Duodenal mucosa (tissue), 2 donors: ENCODE data around the gene SPATS2.
A peak's percentile ranks its signal among the peaks of the same experiment; 100 is the strongest.

Source experiments
- H3K27ac ChIP-seq: one replicate; pipeline ENCODE4 v1.7.0; 2013; ENCODE audit warnings: low read depth, low read length
- H3K27me3 ChIP-seq, 2 donors: one replicate each; pipeline ENCODE4 v1.7.0; 2013; ENCODE audit warnings: low read length in 2 of 2, control low read depth in 1 of 2; ENCODE audit not compliant: insufficient read depth in 2 of 2, control insufficient read depth in 1 of 2
- H3K36me3 ChIP-seq, 2 donors: one replicate each; pipeline ENCODE4 v1.7.0; 2013; ENCODE audit warnings: low read length in 2 of 2, control low read depth in 1 of 2; ENCODE audit not compliant: insufficient read depth in 2 of 2, control insufficient read depth in 1 of 2
- H3K4me1 ChIP-seq, 2 donors: one replicate each; pipeline ENCODE4 v1.7.0; 2013; ENCODE audit warnings: low read length in 2 of 2, control low read depth in 1 of 2; ENCODE audit not compliant: insufficient read depth in 2 of 2, control insufficient read depth in 1 of 2
- H3K4me3 ChIP-seq, 2 donors: one replicate each; pipeline ENCODE4 v1.7.0; 2013; ENCODE audit warnings: low read length in 2 of 2, low read depth in 1 of 2
- H3K9ac ChIP-seq, 2 donors: one replicate each; pipeline ENCODE4 v1.7.0; 2013; ENCODE audit warnings: low read length in 2 of 2, low read depth in 1 of 2
- H3K9me3 ChIP-seq, 2 donors: one replicate each; pipeline ENCODE4 v1.7.0; 2013; ENCODE audit warnings: low read length in 2 of 2, control low read depth in 1 of 2; ENCODE audit not compliant: control insufficient read depth in 1 of 2

The SPATS2 gene

DNA sequence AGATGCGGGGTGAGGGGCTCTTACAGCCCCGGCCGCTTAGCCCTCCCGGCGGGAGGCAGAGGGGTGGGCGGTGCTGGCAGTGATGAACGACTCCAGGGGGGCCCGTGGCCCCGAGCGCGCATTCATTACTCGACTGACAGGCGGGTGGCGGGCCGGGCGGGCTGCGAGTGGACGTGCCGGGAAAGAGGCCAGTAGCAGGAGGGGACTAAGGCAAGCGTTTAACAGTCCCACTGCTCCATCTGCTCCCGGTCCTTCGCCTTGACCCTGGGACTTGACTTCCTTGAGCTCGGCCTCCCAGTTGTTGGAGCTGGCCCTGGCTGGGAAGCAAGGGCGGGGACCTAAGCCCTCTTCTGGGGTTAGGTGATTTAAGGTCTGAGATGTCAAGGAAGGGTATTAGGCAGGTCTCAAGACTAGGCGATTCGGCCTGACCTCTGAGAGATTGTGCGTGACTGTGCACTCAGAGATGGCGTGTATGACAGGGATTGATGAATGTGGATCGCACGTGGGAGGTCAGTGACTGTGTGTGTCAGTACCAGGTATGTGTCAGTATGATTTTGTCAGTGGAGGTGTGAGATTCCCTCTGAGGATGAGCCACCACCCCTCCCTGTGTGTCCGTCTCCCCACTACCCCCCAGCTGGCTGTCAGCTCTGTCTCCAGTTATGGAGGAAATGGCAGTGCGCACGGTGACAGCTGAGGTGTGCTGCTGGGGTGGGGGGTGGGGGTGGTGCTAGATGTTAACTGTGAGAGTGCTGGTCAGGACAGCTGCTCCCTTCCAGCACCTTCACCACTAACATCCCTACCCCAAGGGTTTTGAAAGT lies 24.1 kb upstream of the SPATS2 start:
- peak overlapping the region in 1 of 2 donors; percentile 38 for H3K9ac ChIP-seq
- no peaks in the 10 kb centered on the region for H3K9me3 ChIP-seq
- peak overlapping the region; percentile 51 to 60 for H3K4me3 ChIP-seq
- peaks cover 37 to 44% of the 10 kb centered on the region in 2 donors for H3K27me3 ChIP-seq
- no peak overlapping the region for H3K27ac ChIP-seq
- peaks cover 51 to 59% of the 10 kb centered on the region in 2 donors for H3K4me1 ChIP-seq
- no peaks in the 10 kb centered on the region for H3K36me3 ChIP-seq

DNA sequence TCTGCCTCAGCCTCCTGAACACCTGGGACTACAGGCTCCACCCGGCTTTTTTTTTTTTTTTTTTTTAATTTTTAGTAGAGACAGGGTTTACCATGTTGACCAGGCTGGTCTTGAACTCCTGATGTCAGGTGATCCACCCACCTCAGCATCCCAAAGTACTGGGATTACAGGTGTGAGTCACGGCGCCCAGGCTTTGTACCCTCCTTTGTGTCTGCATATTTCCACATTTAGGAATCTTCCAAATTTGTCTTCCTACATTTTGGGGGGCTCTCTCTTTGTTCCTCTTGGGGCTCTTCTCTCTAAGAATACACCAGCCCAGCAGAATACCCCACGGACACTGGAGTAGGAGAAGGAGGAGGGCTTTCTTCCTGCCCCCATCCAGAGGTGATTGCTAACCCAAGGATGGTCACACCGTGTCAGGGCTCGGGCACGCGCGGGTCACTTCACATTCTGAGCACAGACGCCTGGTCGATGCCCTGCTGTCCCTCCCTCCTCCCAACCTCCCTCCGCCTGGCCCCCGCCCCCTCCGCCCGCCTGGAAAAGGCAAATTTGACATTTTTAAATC lies 22.7 kb upstream of the SPATS2 start:
- no peak overlapping the region for H3K4me3 ChIP-seq
- H3K4me1 ChIP-seq, result peaks cover 53 to 59% of the 10 kb centered on the region in 2 donors
- no peak overlapping the region for H3K27ac ChIP-seq
- peaks cover 36 to 40% of the 10 kb centered on the region in 2 donors for H3K27me3 ChIP-seq
- no peaks in the 10 kb centered on the region for H3K36me3 ChIP-seq
- no peak overlapping the region for H3K9ac ChIP-seq
- no peaks in the 10 kb centered on the region for H3K9me3 ChIP-seq

GRCh38 chr12:49345051-49345824 lies 22.0 kb upstream of the SPATS2 start:
- Histone ChIP-seq H3K36me3 (no peaks in the 10 kb centered on the region), H3K9me3 (no peaks in the 10 kb centered on the region), H3K4me3 (peak overlapping the region; percentile 59 to 73), H3K27me3 (peaks cover 36 to 40% of the 10 kb centered on the region in 2 donors), H3K27ac (no peak overlapping the region), H3K4me1 (peaks cover 51 to 56% of the 10 kb centered on the region in 2 donors), H3K9ac (no peak overlapping the region)

DNA sequence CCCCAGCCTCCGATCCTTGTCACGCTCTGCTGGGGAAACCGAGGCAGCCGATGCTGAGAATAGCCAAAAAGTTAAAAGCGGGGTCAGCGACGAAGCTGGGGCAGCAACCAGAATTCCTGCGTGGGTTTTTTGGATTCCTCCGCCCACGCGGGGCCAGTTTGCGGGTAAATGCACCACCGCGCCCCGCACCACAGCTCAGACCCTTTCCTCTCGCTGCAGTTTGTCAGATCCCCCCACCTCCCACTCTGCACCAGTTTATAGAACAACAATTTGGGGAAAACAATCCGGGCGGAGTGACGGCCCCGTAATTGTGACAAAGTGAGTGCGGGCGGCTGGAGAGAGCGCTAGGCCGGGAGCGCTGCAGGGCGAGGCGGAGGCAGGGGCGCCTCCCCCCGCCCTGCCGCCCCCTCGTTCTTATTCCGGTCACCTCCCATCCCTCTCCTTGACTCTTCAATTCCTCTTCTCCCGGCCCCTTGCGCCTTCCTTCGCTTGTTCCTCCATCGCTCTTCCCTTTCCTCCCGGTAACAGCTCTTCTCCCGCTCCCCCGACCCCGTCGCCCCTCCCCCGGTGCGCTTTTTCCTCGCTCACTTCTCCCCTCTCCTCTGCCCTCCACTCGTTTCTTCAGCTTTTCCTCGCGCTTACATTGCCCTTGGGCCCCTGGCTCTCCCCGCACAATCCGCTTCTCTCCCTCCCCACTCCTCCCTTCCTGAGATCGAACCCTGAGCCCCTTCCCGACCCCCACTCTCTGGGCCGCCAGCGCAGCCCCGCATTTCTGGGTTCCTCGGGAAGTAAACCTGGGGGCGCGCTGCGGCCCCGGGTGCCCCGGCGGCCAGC lies 21.2 kb upstream of the SPATS2 start:
- no peaks in the 10 kb centered on the region for H3K9me3 ChIP-seq
- peak overlapping the region; percentile 65 to 73 for H3K4me3 ChIP-seq
- peaks cover 51 to 56% of the 10 kb centered on the region in 2 donors for H3K4me1 ChIP-seq
- peaks cover 36 to 40% of the 10 kb centered on the region in 2 donors for H3K27me3 ChIP-seq
- H3K36me3 ChIP-seq, result peaks cover 0 to under 1% of the 10 kb centered on the region in 2 donors
- no peak overlapping the region for H3K9ac ChIP-seq
- no peak overlapping the region for H3K27ac ChIP-seq

GRCh38 chr12:49346659-49347310 lies 20.5 kb upstream of the SPATS2 start, which contains the start of gene DNAJC22:
TSS of gene DNAJC22 (plus strand) at chr12:49346888. CDS start at chr12:49348873, 1,985 bp downstream.
- Histone ChIP-seq H3K9ac (peak within 1 kb of the TSS; percentile 22 to 70), H3K27me3 (peaks cover 36 to 40% of the 10 kb centered on the region in 2 donors), H3K9me3 (no peaks in the 10 kb centered on the region), H3K36me3 (peaks cover 0 to 4% of the 10 kb centered on the region in 2 donors), H3K4me1 (peaks cover 51 to 56% of the 10 kb centered on the region in 2 donors), H3K27ac (no peak within 1 kb of the TSS), H3K4me3 (peak within 1 kb of the TSS; percentile 65 to 73)

DNA sequence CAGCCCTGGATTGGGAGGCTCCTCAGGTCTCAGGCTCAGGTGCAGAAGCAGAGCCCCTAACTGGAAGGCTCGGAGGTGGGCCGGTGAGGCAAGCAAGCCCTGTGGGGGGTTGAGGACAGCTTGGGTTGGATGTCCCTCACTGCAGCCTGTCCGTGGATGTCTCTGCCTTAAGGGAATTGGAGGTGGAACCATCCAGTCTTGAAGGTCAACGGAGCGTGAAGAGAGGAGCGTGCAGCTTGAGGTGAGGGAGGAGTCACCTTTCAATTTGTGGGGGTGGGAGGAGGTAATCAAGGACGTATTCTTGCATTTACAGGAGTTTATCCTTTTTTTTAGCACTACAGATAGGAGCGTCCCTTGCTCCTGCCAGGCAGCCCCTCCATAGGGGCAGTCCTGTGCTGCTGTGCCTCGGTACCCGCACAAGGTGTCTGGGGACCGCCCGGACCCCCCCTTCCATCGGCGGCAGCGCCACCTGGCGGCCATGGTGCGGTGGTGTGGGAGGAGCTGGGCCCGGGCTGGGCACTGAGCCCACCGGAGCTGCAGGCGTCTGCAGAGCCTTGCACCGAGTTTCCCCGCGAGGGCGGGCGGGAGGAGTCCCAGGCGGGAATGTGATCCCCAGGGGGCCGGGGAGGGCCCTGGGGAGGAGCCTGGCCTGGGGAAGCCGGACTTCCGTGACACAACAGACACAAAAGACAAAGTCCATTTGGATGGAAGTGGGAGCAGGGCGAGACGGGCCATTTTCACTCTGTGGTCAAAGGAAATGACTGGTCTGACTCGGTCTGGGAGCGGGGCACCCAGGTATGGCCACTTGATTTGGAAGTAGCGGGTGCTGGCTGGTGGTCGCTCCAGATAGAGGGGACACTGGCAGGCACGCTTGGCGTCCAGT lies 19.7 kb upstream of the SPATS2 start:
- Histone ChIP-seq H3K36me3 (peaks cover 0 to 4% of the 10 kb centered on the region in 2 donors), H3K4me1 (peaks cover 50 to 51% of the 10 kb centered on the region in 2 donors), H3K27me3 (peaks cover 36 to 40% of the 10 kb centered on the region in 2 donors), H3K4me3 (peak overlapping the region; percentile 65 to 73), H3K27ac (peak overlapping the region; percentile 36), H3K9ac (peak overlapping the region; percentile 70 to 88), H3K9me3 (no peaks in the 10 kb centered on the region)

DNA sequence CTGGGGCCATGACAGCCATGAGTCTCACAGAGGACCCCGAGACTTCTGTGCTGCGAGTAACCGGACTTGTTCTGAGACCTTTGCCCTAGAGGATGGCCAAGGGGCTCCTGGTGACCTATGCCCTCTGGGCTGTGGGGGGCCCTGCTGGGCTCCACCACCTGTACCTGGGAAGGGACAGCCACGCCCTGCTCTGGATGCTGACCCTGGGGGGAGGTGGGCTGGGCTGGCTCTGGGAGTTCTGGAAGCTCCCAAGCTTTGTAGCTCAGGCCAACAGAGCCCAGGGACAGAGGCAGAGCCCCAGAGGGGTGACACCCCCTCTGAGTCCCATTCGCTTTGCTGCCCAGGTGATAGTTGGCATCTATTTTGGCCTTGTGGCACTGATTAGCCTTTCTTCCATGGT lies 18.5 kb upstream of the SPATS2 start:
- H3K36me3 ChIP-seq, result peaks cover 0 to 4% of the 10 kb centered on the region in 2 donors
- peak overlapping the region; percentile 65 to 73 for H3K4me3 ChIP-seq
- peak overlapping the region; percentile 70 to 88 for H3K9ac ChIP-seq
- H3K9me3 ChIP-seq, result no peaks in the 10 kb centered on the region
- peaks cover 39 to 40% of the 10 kb centered on the region in 2 donors for H3K4me1 ChIP-seq
- H3K27ac ChIP-seq, result no peak overlapping the region
- H3K27me3 ChIP-seq, result peaks cover 29 to 33% of the 10 kb centered on the region in 2 donors

- H3K27me3 ChIP-seq, result peaks cover 25 to 29% of the 10 kb centered on the region in 2 donors
- H3K9ac ChIP-seq, result peak overlapping the region; percentile 30 to 88
- peaks cover 0 to 4% of the 10 kb centered on the region in 2 donors for H3K36me3 ChIP-seq
- H3K4me3 ChIP-seq, result peak overlapping the region; percentile 65 to 73
- no peaks in the 10 kb centered on the region for H3K9me3 ChIP-seq
- no peak overlapping the region for H3K27ac ChIP-seq
- peaks cover 34 to 38% of the 10 kb centered on the region in 2 donors for H3K4me1 ChIP-seq
Measured at GRCh38 chr12:49349266-49349665, 18.0 kb upstream of the SPATS2 start.
